Right lobe of liver (tissue), 6 donors: Measurements from ENCODE around the gene COMMD6. TPM values are rescaled to one million over a fixed set of nuclear protein-coding genes. Genes with fewer than 3 reads are reported as not detected.

Source experiments
- ATAC-seq, 4 donors: fragments of 200-7000 bp; cut with Tn5 transposase; one replicate each; pipeline ENCODE4 v1.9.1; 2020; ENCODE audit warnings: mild to moderate bottlenecking in 4 of 4, moderate library complexity in 4 of 4
- DNase-seq, 3 donors: peaks; one replicate each; pipeline ENCODE4 v3.0.0-alpha.2; 2020
- H3K27ac ChIP-seq, 3 donors: fragments of 200-600 bp; one replicate each; pipeline ENCODE4 v1.8.0; 2022
- H3K27me3 ChIP-seq, 2 donors: fragments of 200-600 bp; one replicate each; pipeline ENCODE4 v1.8.0; 2022
- H3K36me3 ChIP-seq, 4 donors: fragments of 200-600 bp; sonication (generic) in 1 of 4; one replicate each; pipeline versions ENCODE4 v1.5.1 to v1.8.0; 2017 to 2022; ENCODE audit warnings: control low read depth in 1 of 4
- H3K4me1 ChIP-seq, 4 donors: fragments of 200-600 bp; sonication (generic) in 1 of 4; one replicate each; pipeline versions ENCODE4 v1.5.1 to v1.8.0; 2017 to 2022; ENCODE audit warnings: control low read depth in 1 of 4
- H3K4me3 ChIP-seq, 3 donors: fragments of 200-600 bp; one replicate each; pipeline ENCODE4 v1.8.0; 2022
- H3K9me3 ChIP-seq, 4 donors: fragments of 200-600 bp; sonication (generic) in 1 of 4; one replicate each; pipeline versions ENCODE4 v1.5.1 to v1.8.0; 2017 to 2022; ENCODE audit warnings: control low read depth in 1 of 4
- CTCF ChIP-seq, 4 donors: fragments of 200-600 bp in 3 of 4; fragments of 450-650 bp in 1 of 4; IDR thresholded peaks; one replicate each; pipeline versions ENCODE4 v1.5.1 to v1.8.0; 2016 to 2022; ENCODE audit warnings: antibody characterized with exemption in 4 of 4, mild to moderate bottlenecking in 2 of 4
- POLR2A ChIP-seq: fragments of 450-650 bp; IDR thresholded peaks from one replicate; pipeline ENCODE4 v1.6.1; 2017; ENCODE audit warnings: antibody characterized with exemption, mild to moderate bottlenecking
- WGBS: methylation state at CpG from one replicate; pipeline ENCODE4 v1.1.6; 2018; ENCODE audit warnings: low coverage, low lambda C conversion rate; ENCODE audit not compliant: insufficient coverage; ENCODE audit errors: missing lambda C conversion rate; 5-methylcytosine and 5-hydroxymethylcytosine counted together
- intact Hi-C, 2 donors: fragments of 100-400 bp; cut with DNase I; formaldehyde crosslinking; loops; one replicate each; pipeline versions ENCODE4 v1.11.2 to v1.14.1; 2022
- total RNA-seq, 6 experiments: library from RNA; depleted of rRNA in 2 of 6; stranded (reverse); fragments of >200 nt in 2 of 6; fragmentation: NEBNext Ultra II Directional in 3 of 6; extraction: Animal tissue kit (Norgen Biotek cat#: 25700) in 3 of 6; gene quantifications; one replicate each; pipeline versions ENCODE4 v1.1.0 to v1.2.4, GENCODE V29; 2016 to 2023
- donor health status: DM: no; HTN: yes; CAD: no.
- donor health status: DM: no; HTN: no; CAD: no.
- donor health status: DM: no; HTN: no; CAD: no.
- donor health status: DM: no; HTN: yes; CAD: no.
- donor health status: DM: no; HTN: yes; CAD: no.

COMMD6 gene
- total RNA-seq, 6 experiments from 2014 or later: 35.0 to 86.1 (median 58.2) TPM

- no peak overlapping the region for H3K4me3 ChIP-seq
- DNase-seq (no peak), ATAC-seq (peak in 1 of 4 donors; percentile 41)
- H3K27me3 ChIP-seq: no peaks in the 10 kb centered on the region
- TF ChIP-seq POLR2A: no peak
- TF ChIP-seq CTCF (IDR thresholded peaks at IDR 0.05): no peak
- no peaks in the 10 kb centered on the region for H3K36me3 ChIP-seq
- intact Hi-C loops: no loop called here
- H3K27ac ChIP-seq: no peak overlapping the region
- no peaks in the 10 kb centered on the region for H3K4me1 ChIP-seq
- 58% methylated on average over 3 of the region's 3 CpGs for WGBS
- H3K9me3 ChIP-seq: no peaks in the 10 kb centered on the region
Measured at GRCh38 chr13:75505327-75505726, 32.3 kb downstream of the COMMD6 start.

- peaks cover 0 to 5% (median 0%) of the 10 kb centered on the region in 4 donors for H3K4me1 ChIP-seq
- no peak for TF ChIP-seq CTCF (IDR thresholded peaks at IDR 0.05)
- TF ChIP-seq POLR2A: no peak
- DNase-seq (no peak), ATAC-seq (no peak)
- no peaks in the 10 kb centered on the region for H3K9me3 ChIP-seq
- H3K4me3 ChIP-seq: no peak overlapping the region
- H3K27me3 ChIP-seq: no peaks in the 10 kb centered on the region
- H3K27ac ChIP-seq: no peak overlapping the region
- no peaks in the 10 kb centered on the region for H3K36me3 ChIP-seq
- intact Hi-C loops: no loop called here
- 86% methylated on average over 5 of the region's 5 CpGs for WGBS
Measured at GRCh38 chr13:75495938-75496337, 41.7 kb downstream of the COMMD6 start.

GRCh38 chr13:75494491-75494890 is 43.1 kb downstream of the COMMD6 start:
- Histone ChIP-seq H3K27me3 (no peaks in the 10 kb centered on the region), H3K9me3 (no peaks in the 10 kb centered on the region), H3K4me3 (no peak overlapping the region), H3K36me3 (no peaks in the 10 kb centered on the region), H3K4me1 (peaks cover 0 to 9% (median 0%) of the 10 kb centered on the region in 4 donors), H3K27ac (no peak overlapping the region)
- TF ChIP-seq POLR2A (no peak), CTCF (IDR thresholded peaks at IDR 0.05) (no peak)
- DNase-seq (no peak), ATAC-seq (no peak)
- 100% methylated on average over 1 of the region's 1 CpG for WGBS
- intact Hi-C loops: no loop called here

GRCh38 chr13:75493156-75493555 is 44.5 kb downstream of the COMMD6 start:
- ATAC-seq (peak in 3 of 4 donors; percentile 61 to 84 (median 83)), DNase-seq (no peak)
- Histone ChIP-seq H3K4me3 (no peak overlapping the region), H3K36me3 (no peaks in the 10 kb centered on the region), H3K27ac (no peak overlapping the region), H3K9me3 (no peaks in the 10 kb centered on the region), H3K27me3 (no peaks in the 10 kb centered on the region), H3K4me1 (peaks cover 0 to 9% (median 0%) of the 10 kb centered on the region in 4 donors)
- no peak for TF ChIP-seq CTCF (IDR thresholded peaks at IDR 0.05)
- TF ChIP-seq POLR2A: no peak
- intact Hi-C loops: no loop called here

GRCh38 chr13:75492389-75492788 is 45.3 kb downstream of the COMMD6 start:
- no peak for TF ChIP-seq POLR2A
- Histone ChIP-seq H3K27ac (no peak overlapping the region), H3K36me3 (no peaks in the 10 kb centered on the region), H3K4me3 (no peak overlapping the region), H3K4me1 (peaks cover 0 to 13% (median 0%) of the 10 kb centered on the region in 4 donors), H3K9me3 (no peaks in the 10 kb centered on the region), H3K27me3 (no peaks in the 10 kb centered on the region)
- intact Hi-C loops: no loop called here
- WGBS: 89% methylated on average over 5 of the region's 5 CpGs
- no peak for ATAC-seq
- no peak for DNase-seq
